ENCODE results near the gene ACVR1. TPM values are rescaled to one million over a fixed set of nuclear protein-coding genes. Genes with fewer than 3 reads are reported as not detected.

ACVR1 gene
- total and polyA plus RNA-seq, 9 of the 15 experiments (the other 6 are each of a cell fraction or from before 2014, with no cell fraction given): 3.8 to 14.3 (median 6.9) TPM

DNA sequence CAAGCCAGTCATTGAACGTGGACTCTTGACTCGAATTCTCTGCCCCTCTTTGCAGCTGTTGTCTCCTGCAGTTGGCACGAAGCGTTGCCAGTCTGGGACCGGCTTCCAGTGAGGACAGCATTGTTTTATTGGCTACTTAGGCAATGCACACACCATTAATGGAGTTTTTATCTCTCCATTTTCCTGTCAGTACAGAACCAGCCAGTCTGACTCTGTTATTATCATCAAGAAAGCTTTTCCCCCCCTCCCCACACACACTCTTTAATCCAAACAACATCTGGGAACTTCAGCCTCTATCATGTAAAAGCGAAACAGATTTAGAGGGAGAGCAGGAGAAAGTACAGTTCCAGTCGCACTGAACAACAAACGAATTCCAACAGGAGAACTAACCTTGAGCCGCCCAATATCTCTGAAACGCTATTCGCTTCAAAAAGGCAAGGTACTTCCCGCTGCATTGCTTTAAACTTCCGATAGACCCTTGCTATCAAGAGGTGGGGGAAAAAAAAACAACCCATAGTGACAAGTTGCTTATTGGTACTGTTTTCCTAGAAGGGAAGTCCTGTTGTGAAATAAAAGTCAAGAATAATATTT, 38.2 kb downstream of the ACVR1 start (continued):
- peak; percentile 61; the same call in 1 of the 2 replicates for TF ChIP-seq ZBTB40 (IDR thresholded peaks at IDR 0.05)
- no peak for TF ChIP-seq ZBTB40 (CRISPR knock-in tag; IDR thresholded peaks at IDR 0.05)
- no peak for TF ChIP-seq ZNF184 (CRISPR knock-in tag; IDR thresholded peaks at IDR 0.05)
- TF ChIP-seq, protein P1, sequence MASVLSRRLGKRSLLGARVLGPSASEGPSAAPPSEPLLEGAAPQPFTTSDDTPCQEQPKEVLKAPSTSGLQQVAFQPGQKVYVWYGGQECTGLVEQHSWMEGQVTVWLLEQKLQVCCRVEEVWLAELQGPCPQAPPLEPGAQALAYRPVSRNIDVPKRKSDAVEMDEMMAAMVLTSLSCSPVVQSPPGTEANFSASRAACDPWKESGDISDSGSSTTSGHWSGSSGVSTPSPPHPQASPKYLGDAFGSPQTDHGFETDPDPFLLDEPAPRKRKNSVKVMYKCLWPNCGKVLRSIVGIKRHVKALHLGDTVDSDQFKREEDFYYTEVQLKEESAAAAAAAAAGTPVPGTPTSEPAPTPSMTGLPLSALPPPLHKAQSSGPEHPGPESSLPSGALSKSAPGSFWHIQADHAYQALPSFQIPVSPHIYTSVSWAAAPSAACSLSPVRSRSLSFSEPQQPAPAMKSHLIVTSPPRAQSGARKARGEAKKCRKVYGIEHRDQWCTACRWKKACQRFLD (CRISPR knock-in tag; IDR thresholded peaks at IDR 0.05): no peak; the same call in none of the 2 replicates
- TF ChIP-seq MCM5 (IDR thresholded peaks at IDR 0.05; ENCODE audit: low read depth): no peak
- TF ChIP-seq NFRKB (IDR thresholded peaks at IDR 0.05; ENCODE audit: low read depth): peak; percentile 80
- no peak for TF ChIP-seq OTX1 (CRISPR knock-in tag; IDR thresholded peaks at IDR 0.05)
- TF ChIP-seq ZNF274 (IDR thresholded peaks at IDR 0.05; ENCODE audit: borderline replicate concordance, low read depth, low read length): no peak
- no peak for TF ChIP-seq ETS2 (tag; IDR thresholded peaks at IDR 0.05; ENCODE audit: borderline replicate concordance, poor library complexity, severe bottlenecking)
- no peak for TF ChIP-seq FOSL1 (tag; conservative IDR thresholded peaks at IDR 0.05)
- TF ChIP-seq MYC (IDR thresholded peaks at IDR 0.05; ENCODE audit: low read depth, low read length): no peak
- no peak for TF ChIP-seq MYC (CRISPR knock-in tag; IDR thresholded peaks at IDR 0.05; ENCODE audit: borderline replicate concordance, low read depth)
- no peak for TF ChIP-seq ZNF165 (CRISPR knock-in tag; IDR thresholded peaks at IDR 0.05; ENCODE audit: borderline replicate concordance)
- TF ChIP-seq HNRNPK (IDR thresholded peaks at IDR 0.05; ENCODE audit: low read depth, low read length, poor library complexity, severe bottlenecking): no peak
- no peak for TF ChIP-seq TCF15 (CRISPR knock-in tag; IDR thresholded peaks at IDR 0.05)
- TF ChIP-seq PRMT5 (CRISPR knock-in tag; IDR thresholded peaks at IDR 0.05): no peak
- TF ChIP-seq HNRNPUL1 (IDR thresholded peaks at IDR 0.05; ENCODE audit: low read length): 0 out of 2 replicates have a peak, but pooled peaks have one; percentile 69
- no peak for TF ChIP-seq ZBTB8A (IDR thresholded peaks at IDR 0.05; ENCODE audit: partially characterized antibody)
- no peak for TF ChIP-seq BMI1 (IDR thresholded peaks at IDR 0.05; ENCODE audit: low read length)
- no peak for TF ChIP-seq L3MBTL2 (IDR thresholded peaks at IDR 0.05)

All from K562 (cell line).